Stimulated activated CD8-positive, alpha-beta memory T cell treated with anti-CD3 and anti-CD28 coated beads, Interleukin-4, amount 100 ng/mL, for 48 hours (primary cell): Measurements from ENCODE around the gene ARF1.
"Not testable (repeated sequence)": the region's sequence is repeated elsewhere in the genome, so short reads cannot be mapped to it uniquely, and the experiment has no call there.

Experiments used
- DNase-seq: peaks from one replicate; pipeline ENCODE4 v3.0.0-alpha.2; 2020

ARF1 gene

GRCh38 chr1:228102791-228103620 lies 20.5 kb downstream of the ARF1 start, which contains the start of gene C1orf35:
TSS of gene C1orf35 (minus strand) at chr1:228103325. CDS start at chr1:228103227, 98 bp downstream.
- DNase-seq, result peak; percentile 97

- no peak for DNase-seq
Observed at GRCh38 chr1:228104526-228105269, 22.2 kb downstream of the ARF1 start.

- DNase-seq, result no peak
Observed at GRCh38 chr1:228105270-228105995, 22.9 kb downstream of the ARF1 start.

- DNase-seq, result no peak
Observed at GRCh38 chr1:228105996-228106799, 23.7 kb downstream of the ARF1 start.

GRCh38 chr1:228106800-228107054 lies 24.2 kb downstream of the ARF1 start:
- DNase-seq, result no peak

GRCh38 chr1:228107636-228108035 lies 25.1 kb downstream of the ARF1 start:
- DNase-seq, result no peak

GRCh38 chr1:228108055-228108690 lies 25.7 kb downstream of the ARF1 start:
- no peak for DNase-seq

GRCh38 chr1:228108742-228109072 lies 26.2 kb downstream of the ARF1 start:
- no peak for DNase-seq

GRCh38 chr1:228109073-228109961 lies 26.8 kb downstream of the ARF1 start, which contains the start of gene MRPL55:
TSS of gene MRPL55 (minus strand) at chr1:228109299. CDS start at chr1:228108260, 1,039 bp downstream.
- DNase-seq, result peak; percentile 100

- no peak for DNase-seq
Observed at GRCh38 chr1:228109962-228110488, 27.5 kb downstream of the ARF1 start.

GRCh38 chr1:228110556-228110955 lies 28.0 kb downstream of the ARF1 start:
- DNase-seq, result no peak

- DNase-seq, result not testable (repeated sequence)
Observed at GRCh38 chr1:228111315-228111714, 28.8 kb downstream of the ARF1 start.

- no peak for DNase-seq
Observed at GRCh38 chr1:228112167-228112566, 29.7 kb downstream of the ARF1 start.

- DNase-seq, result no peak
Observed at GRCh38 chr1:228112617-228113016, 30.1 kb downstream of the ARF1 start.

GRCh38 chr1:228114827-228115226 lies 32.3 kb downstream of the ARF1 start:
- DNase-seq, result no peak

- no peak for DNase-seq
Observed at GRCh38 chr1:228117335-228117734, 34.8 kb downstream of the ARF1 start.

GRCh38 chr1:228118040-228118439 lies 35.5 kb downstream of the ARF1 start:
- DNase-seq, result no peak

- no peak for DNase-seq
Observed at GRCh38 chr1:228120351-228120750, 37.8 kb downstream of the ARF1 start.

GRCh38 chr1:228120857-228121489 lies 38.5 kb downstream of the ARF1 start:
- DNase-seq, result no peak

GRCh38 chr1:228122921-228123441 lies 40.5 kb downstream of the ARF1 start:
- no peak for DNase-seq
